Activated CD4-positive, alpha-beta T cell treated with anti-CD3 and anti-CD28 coated beads, Interleukin-2, amount 50 U/mL, for 48 hours (primary cell): ENCODE data around the gene SOAT2.

Experiments
- DNase-seq, 2 experiments: peaks; one replicate each; pipeline ENCODE4 v3.0.0-alpha.2; 2020

The SOAT2 gene

GRCh38 chr12:53065470-53065869 lies 37.8 kb upstream of the SOAT2 start:
- DNase-seq = no peak

- peak; percentile 77 to 81 for DNase-seq
Observed at GRCh38 chr12:53065975-53066931, 37.0 kb upstream of the SOAT2 start.

GRCh38 chr12:53067074-53067992 lies 36.0 kb upstream of the SOAT2 start:
- DNase-seq = no peak

- no peak for DNase-seq
Observed at GRCh38 chr12:53067993-53068770, 35.1 kb upstream of the SOAT2 start.

GRCh38 chr12:53068811-53069585 lies 34.3 kb upstream of the SOAT2 start:
- DNase-seq = no peak

- no peak for DNase-seq
Observed at GRCh38 chr12:53069621-53070410, 33.5 kb upstream of the SOAT2 start.

- no peak for DNase-seq
Observed at GRCh38 chr12:53070877-53071492, 32.3 kb upstream of the SOAT2 start.

GRCh38 chr12:53071591-53072551 lies 31.4 kb upstream of the SOAT2 start:
- DNase-seq = no peak

- DNase-seq = no peak
Observed at GRCh38 chr12:53073881-53074280, 29.4 kb upstream of the SOAT2 start.

GRCh38 chr12:53074283-53074998 lies 28.8 kb upstream of the SOAT2 start:
- DNase-seq = no peak

GRCh38 chr12:53074999-53075370 lies 28.3 kb upstream of the SOAT2 start:
- no peak for DNase-seq

GRCh38 chr12:53076461-53076860 lies 26.8 kb upstream of the SOAT2 start:
- DNase-seq = no peak

GRCh38 chr12:53077030-53077429 lies 26.3 kb upstream of the SOAT2 start:
- DNase-seq = no peak

GRCh38 chr12:53078425-53079225 lies 24.7 kb upstream of the SOAT2 start:
- no peak for DNase-seq

- DNase-seq = peak; percentile 97
Observed at GRCh38 chr12:53079226-53080117, 23.8 kb upstream of the SOAT2 start, which contains the start of gene SPRYD3. SPRYD3 (minus strand) TSS chr12:53079390; CDS start chr12:53079333, 57 bp downstream.

GRCh38 chr12:53082637-53083175 lies 20.6 kb upstream of the SOAT2 start:
- DNase-seq = no peak
